Ishikawa (cell line): ENCODE data around the gene CDH23.

Experiments
- CEBPB ChIP-seq: IDR thresholded peaks from 2 replicates; pipeline ENCODE4 v1.6.1; 2012
- CREB1 ChIP-seq: IDR thresholded peaks from 2 replicates; pipeline ENCODE4 v1.6.1; 2012; ENCODE audit warnings: low read depth
- EGR1 ChIP-seq: IDR thresholded peaks from 2 replicates; pipeline ENCODE4 v1.6.1; 2012
- EP300 ChIP-seq: IDR thresholded peaks from 2 replicates; pipeline ENCODE4 v1.6.1; 2012; ENCODE audit warnings: borderline replicate concordance
- FOXM1 ChIP-seq: IDR thresholded peaks from 2 replicates; pipeline ENCODE4 v1.6.1; 2012; ENCODE audit warnings: low read depth, borderline replicate concordance
- NFIC ChIP-seq: IDR thresholded peaks from 2 replicates; pipeline ENCODE4 v1.6.1; 2012
- RAD21 ChIP-seq: IDR thresholded peaks from 2 replicates; pipeline ENCODE4 v1.6.1; 2012; ENCODE audit warnings: low read depth
- TAF1 ChIP-seq: IDR thresholded peaks from 2 replicates; pipeline ENCODE4 v1.6.1; 2012; ENCODE audit warnings: low read depth, mild to moderate bottlenecking
- TCF12 ChIP-seq: IDR thresholded peaks from 2 replicates; pipeline ENCODE4 v1.6.1; 2012; ENCODE audit warnings: low read depth
- TEAD4 ChIP-seq: IDR thresholded peaks from 2 replicates; pipeline ENCODE4 v1.6.1; 2012
- YY1 ChIP-seq: IDR thresholded peaks from 2 replicates; pipeline ENCODE4 v1.6.1; 2012; ENCODE audit warnings: low read depth
- ZBTB7A ChIP-seq: IDR thresholded peaks from 2 replicates; pipeline ENCODE4 v1.6.1; 2012; ENCODE audit warnings: low read depth
- TF ChIP-seq, protein P1 (sequence below): IDR thresholded peaks from 2 replicates; pipeline ENCODE4 v1.6.1; 2012
- TF ChIP-seq, protein P2 (sequence below): IDR thresholded peaks from 2 replicates; pipeline ENCODE4 v1.6.1; 2012
- TF ChIP-seq, protein P3 (sequence below): IDR thresholded peaks from 2 replicates; pipeline ENCODE4 v1.6.1; 2012; ENCODE audit warnings: low read depth, mild to moderate bottlenecking

Gene CDH23

DNA sequence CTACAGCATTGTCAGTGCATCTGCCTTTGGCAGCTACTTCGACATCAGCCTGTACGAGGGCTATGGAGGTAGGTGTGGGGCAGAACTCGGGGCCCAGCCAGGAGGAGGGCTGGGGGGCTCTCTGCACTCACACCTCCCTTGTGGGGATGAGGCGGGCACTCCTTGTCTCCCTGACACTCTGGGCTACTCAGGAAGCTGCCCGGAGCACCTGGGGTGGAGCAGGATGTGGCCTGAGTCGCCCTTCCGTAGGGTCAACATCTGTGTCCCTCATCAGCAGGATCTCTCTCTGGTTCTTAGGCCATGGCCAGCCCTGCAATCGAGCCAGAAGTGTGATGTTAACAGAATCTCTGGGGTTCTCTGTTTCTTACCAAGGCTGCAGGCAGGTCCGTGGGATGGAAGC lies 282.7 kb downstream of the CDH23 start:
- TF ChIP-seq NFIC = no peak
- TF ChIP-seq CEBPB = no peak
- no peak for TF ChIP-seq RAD21
- no peak for TF ChIP-seq FOXM1
- no peak for TF ChIP-seq TCF12
- no peak for TF ChIP-seq EGR1
- no peak for TF ChIP-seq TEAD4
- no peak for TF ChIP-seq TAF1
- TF ChIP-seq, protein P1, sequence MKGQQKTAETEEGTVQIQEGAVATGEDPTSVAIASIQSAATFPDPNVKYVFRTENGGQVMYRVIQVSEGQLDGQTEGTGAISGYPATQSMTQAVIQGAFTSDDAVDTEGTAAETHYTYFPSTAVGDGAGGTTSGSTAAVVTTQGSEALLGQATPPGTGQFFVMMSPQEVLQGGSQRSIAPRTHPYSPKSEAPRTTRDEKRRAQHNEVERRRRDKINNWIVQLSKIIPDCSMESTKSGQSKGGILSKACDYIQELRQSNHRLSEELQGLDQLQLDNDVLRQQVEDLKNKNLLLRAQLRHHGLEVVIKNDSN = no peak
- no peak for TF ChIP-seq EP300
- no peak for TF ChIP-seq ZBTB7A
- TF ChIP-seq, protein P2, sequence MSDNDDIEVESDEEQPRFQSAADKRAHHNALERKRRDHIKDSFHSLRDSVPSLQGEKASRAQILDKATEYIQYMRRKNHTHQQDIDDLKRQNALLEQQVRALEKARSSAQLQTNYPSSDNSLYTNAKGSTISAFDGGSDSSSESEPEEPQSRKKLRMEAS = no peak
- TF ChIP-seq CREB1 = no peak
- TF ChIP-seq, protein P3, sequence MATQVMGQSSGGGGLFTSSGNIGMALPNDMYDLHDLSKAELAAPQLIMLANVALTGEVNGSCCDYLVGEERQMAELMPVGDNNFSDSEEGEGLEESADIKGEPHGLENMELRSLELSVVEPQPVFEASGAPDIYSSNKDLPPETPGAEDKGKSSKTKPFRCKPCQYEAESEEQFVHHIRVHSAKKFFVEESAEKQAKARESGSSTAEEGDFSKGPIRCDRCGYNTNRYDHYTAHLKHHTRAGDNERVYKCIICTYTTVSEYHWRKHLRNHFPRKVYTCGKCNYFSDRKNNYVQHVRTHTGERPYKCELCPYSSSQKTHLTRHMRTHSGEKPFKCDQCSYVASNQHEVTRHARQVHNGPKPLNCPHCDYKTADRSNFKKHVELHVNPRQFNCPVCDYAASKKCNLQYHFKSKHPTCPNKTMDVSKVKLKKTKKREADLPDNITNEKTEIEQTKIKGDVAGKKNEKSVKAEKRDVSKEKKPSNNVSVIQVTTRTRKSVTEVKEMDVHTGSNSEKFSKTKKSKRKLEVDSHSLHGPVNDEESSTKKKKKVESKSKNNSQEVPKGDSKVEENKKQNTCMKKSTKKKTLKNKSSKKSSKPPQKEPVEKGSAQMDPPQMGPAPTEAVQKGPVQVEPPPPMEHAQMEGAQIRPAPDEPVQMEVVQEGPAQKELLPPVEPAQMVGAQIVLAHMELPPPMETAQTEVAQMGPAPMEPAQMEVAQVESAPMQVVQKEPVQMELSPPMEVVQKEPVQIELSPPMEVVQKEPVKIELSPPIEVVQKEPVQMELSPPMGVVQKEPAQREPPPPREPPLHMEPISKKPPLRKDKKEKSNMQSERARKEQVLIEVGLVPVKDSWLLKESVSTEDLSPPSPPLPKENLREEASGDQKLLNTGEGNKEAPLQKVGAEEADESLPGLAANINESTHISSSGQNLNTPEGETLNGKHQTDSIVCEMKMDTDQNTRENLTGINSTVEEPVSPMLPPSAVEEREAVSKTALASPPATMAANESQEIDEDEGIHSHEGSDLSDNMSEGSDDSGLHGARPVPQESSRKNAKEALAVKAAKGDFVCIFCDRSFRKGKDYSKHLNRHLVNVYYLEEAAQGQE = no peak
- TF ChIP-seq YY1 = no peak

DNA sequence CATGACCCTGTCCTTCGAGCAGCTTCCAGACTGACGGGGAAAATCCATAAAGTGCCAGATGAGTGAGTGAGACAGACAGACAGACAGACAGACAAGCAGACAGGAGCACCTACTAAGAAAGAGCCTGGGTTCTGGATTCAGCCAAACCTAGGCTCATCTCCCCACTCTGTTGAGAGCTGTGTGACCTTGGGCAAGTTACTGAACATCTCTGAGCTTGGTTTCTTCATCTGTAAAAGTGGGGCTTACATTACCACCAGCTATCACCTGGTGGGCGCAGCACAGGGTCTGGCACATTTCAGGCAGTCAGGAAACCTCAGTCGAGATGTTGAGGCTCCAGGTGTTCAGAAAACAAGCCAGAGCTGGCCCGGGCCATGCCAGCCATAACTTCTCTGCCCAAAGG lies 285.3 kb downstream of the CDH23 start:
- no peak for TF ChIP-seq ZBTB7A
- TF ChIP-seq FOXM1 = no peak
- TF ChIP-seq, protein P2 = no peak
- no peak for TF ChIP-seq TCF12
- TF ChIP-seq EGR1 = no peak
- TF ChIP-seq, protein P1 = no peak
- TF ChIP-seq TAF1 = no peak
- TF ChIP-seq CEBPB = no peak
- TF ChIP-seq CREB1 = no peak
- TF ChIP-seq, protein P3 = no peak
- no peak for TF ChIP-seq RAD21
- TF ChIP-seq TEAD4 = no peak
- no peak for TF ChIP-seq NFIC
- TF ChIP-seq YY1 = no peak
- TF ChIP-seq EP300 = no peak

DNA sequence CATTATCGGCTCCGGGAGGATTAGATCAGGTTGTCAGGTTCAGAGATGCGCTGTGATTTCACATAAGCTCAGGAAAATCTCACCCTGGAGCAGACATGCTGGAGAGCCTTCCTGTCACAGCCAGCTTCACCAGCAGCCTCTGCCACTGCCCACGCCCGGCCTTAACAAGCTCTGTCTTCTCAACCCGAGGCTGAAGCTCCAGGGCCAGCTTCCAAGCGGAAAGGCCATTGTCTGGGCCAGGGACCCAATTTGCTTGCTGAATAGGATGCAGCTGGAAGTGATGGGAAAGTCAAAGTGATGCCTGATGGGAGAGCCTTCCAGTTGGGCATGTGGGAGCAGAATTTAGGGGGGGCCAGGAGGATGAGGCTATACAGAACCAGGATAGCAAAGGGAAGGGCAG lies 286.6 kb downstream of the CDH23 start:
- TF ChIP-seq FOXM1 = no peak
- TF ChIP-seq, protein P3 = no peak
- TF ChIP-seq EP300 = no peak
- no peak for TF ChIP-seq TAF1
- no peak for TF ChIP-seq RAD21
- no peak for TF ChIP-seq ZBTB7A
- TF ChIP-seq CEBPB = no peak
- no peak for TF ChIP-seq CREB1
- no peak for TF ChIP-seq YY1
- TF ChIP-seq TCF12 = no peak
- no peak for TF ChIP-seq NFIC
- TF ChIP-seq, protein P1 = no peak
